ENCODE data around the gene DEAF1. TPM values are rescaled to one million over a fixed set of nuclear protein-coding genes. Genes with fewer than 3 reads are reported as not detected.
A peak's percentile ranks its signal among the peaks of the same experiment; 100 is the strongest.

DEAF1 gene
- total and polyA plus RNA-seq, 9 of the 15 experiments (the other 6 are each of a cell fraction or from before 2014, with no cell fraction given) = 2.0 to 69.1 (median 26.8) TPM

DNA sequence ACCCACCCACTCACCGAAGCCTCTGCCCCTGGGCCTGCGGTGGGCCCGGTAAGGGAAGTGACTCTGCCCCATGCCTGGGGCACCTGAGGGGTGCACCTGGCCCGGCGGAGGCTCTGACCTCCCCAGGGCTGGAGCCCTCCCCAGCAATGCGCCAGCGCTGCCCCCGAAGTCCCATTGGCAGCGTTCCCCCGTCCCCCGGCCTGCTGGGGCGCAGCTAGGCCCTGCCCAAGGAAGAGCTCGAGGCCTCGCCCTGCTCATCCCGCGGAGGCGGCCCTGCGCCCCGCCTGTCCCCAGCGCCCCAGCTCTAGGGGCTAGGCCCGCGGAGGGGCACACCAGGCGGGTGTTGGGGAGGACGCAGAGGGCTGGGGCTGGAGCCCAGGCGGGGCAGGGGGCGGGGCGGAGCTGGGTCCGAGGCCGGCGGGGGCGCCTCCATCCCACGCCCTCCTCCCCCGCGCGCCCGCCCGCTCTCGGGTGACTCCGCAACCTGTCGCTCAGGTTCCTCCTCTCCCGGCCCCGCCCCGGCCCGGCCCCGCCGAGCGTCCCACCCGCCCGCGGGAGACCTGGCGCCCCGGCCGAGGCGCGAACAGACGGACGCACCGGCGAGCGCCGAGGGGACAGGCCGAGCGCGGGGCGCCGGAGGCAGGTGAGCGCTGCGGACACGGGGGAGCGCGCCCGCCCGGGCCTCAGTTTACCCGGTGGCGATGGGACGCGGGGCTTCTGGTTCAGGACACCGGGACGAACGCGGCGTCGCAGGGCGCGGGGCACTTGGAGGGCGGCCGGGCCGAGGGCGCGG is 10.8 kb upstream of the DEAF1 start, which contains the start of gene EPS8L2 (continued):
- TF ChIP-seq PHF8 (IDR thresholded peaks at IDR 0.05; ENCODE audit: borderline replicate concordance, low read length) = peak; percentile 50; the same call in 1 of the 2 replicates
- TF ChIP-seq, protein P1, sequence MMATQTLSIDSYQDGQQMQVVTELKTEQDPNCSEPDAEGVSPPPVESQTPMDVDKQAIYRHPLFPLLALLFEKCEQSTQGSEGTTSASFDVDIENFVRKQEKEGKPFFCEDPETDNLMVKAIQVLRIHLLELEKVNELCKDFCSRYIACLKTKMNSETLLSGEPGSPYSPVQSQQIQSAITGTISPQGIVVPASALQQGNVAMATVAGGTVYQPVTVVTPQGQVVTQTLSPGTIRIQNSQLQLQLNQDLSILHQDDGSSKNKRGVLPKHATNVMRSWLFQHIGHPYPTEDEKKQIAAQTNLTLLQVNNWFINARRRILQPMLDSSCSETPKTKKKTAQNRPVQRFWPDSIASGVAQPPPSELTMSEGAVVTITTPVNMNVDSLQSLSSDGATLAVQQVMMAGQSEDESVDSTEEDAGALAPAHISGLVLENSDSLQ (IDR thresholded peaks at IDR 0.05) = peak; percentile 24; the same call in 1 of the 2 replicates
- TF ChIP-seq, protein P2, sequence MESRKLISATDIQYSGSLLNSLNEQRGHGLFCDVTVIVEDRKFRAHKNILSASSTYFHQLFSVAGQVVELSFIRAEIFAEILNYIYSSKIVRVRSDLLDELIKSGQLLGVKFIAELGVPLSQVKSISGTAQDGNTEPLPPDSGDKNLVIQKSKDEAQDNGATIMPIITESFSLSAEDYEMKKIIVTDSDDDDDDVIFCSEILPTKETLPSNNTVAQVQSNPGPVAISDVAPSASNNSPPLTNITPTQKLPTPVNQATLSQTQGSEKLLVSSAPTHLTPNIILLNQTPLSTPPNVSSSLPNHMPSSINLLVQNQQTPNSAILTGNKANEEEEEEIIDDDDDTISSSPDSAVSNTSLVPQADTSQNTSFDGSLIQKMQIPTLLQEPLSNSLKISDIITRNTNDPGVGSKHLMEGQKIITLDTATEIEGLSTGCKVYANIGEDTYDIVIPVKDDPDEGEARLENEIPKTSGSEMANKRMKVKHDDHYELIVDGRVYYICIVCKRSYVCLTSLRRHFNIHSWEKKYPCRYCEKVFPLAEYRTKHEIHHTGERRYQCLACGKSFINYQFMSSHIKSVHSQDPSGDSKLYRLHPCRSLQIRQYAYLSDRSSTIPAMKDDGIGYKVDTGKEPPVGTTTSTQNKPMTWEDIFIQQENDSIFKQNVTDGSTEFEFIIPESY (CRISPR knock-in tag; IDR thresholded peaks at IDR 0.05) = peak; percentile 24; the same call in 1 of the 2 replicates
- TF ChIP-seq EGR1 (conservative IDR thresholded peaks at IDR 0.05) = peak; percentile 66
- peak; percentile 67 for TF ChIP-seq VEZF1 (CRISPR knock-in tag; IDR thresholded peaks at IDR 0.05)
- TF ChIP-seq, protein P3, sequence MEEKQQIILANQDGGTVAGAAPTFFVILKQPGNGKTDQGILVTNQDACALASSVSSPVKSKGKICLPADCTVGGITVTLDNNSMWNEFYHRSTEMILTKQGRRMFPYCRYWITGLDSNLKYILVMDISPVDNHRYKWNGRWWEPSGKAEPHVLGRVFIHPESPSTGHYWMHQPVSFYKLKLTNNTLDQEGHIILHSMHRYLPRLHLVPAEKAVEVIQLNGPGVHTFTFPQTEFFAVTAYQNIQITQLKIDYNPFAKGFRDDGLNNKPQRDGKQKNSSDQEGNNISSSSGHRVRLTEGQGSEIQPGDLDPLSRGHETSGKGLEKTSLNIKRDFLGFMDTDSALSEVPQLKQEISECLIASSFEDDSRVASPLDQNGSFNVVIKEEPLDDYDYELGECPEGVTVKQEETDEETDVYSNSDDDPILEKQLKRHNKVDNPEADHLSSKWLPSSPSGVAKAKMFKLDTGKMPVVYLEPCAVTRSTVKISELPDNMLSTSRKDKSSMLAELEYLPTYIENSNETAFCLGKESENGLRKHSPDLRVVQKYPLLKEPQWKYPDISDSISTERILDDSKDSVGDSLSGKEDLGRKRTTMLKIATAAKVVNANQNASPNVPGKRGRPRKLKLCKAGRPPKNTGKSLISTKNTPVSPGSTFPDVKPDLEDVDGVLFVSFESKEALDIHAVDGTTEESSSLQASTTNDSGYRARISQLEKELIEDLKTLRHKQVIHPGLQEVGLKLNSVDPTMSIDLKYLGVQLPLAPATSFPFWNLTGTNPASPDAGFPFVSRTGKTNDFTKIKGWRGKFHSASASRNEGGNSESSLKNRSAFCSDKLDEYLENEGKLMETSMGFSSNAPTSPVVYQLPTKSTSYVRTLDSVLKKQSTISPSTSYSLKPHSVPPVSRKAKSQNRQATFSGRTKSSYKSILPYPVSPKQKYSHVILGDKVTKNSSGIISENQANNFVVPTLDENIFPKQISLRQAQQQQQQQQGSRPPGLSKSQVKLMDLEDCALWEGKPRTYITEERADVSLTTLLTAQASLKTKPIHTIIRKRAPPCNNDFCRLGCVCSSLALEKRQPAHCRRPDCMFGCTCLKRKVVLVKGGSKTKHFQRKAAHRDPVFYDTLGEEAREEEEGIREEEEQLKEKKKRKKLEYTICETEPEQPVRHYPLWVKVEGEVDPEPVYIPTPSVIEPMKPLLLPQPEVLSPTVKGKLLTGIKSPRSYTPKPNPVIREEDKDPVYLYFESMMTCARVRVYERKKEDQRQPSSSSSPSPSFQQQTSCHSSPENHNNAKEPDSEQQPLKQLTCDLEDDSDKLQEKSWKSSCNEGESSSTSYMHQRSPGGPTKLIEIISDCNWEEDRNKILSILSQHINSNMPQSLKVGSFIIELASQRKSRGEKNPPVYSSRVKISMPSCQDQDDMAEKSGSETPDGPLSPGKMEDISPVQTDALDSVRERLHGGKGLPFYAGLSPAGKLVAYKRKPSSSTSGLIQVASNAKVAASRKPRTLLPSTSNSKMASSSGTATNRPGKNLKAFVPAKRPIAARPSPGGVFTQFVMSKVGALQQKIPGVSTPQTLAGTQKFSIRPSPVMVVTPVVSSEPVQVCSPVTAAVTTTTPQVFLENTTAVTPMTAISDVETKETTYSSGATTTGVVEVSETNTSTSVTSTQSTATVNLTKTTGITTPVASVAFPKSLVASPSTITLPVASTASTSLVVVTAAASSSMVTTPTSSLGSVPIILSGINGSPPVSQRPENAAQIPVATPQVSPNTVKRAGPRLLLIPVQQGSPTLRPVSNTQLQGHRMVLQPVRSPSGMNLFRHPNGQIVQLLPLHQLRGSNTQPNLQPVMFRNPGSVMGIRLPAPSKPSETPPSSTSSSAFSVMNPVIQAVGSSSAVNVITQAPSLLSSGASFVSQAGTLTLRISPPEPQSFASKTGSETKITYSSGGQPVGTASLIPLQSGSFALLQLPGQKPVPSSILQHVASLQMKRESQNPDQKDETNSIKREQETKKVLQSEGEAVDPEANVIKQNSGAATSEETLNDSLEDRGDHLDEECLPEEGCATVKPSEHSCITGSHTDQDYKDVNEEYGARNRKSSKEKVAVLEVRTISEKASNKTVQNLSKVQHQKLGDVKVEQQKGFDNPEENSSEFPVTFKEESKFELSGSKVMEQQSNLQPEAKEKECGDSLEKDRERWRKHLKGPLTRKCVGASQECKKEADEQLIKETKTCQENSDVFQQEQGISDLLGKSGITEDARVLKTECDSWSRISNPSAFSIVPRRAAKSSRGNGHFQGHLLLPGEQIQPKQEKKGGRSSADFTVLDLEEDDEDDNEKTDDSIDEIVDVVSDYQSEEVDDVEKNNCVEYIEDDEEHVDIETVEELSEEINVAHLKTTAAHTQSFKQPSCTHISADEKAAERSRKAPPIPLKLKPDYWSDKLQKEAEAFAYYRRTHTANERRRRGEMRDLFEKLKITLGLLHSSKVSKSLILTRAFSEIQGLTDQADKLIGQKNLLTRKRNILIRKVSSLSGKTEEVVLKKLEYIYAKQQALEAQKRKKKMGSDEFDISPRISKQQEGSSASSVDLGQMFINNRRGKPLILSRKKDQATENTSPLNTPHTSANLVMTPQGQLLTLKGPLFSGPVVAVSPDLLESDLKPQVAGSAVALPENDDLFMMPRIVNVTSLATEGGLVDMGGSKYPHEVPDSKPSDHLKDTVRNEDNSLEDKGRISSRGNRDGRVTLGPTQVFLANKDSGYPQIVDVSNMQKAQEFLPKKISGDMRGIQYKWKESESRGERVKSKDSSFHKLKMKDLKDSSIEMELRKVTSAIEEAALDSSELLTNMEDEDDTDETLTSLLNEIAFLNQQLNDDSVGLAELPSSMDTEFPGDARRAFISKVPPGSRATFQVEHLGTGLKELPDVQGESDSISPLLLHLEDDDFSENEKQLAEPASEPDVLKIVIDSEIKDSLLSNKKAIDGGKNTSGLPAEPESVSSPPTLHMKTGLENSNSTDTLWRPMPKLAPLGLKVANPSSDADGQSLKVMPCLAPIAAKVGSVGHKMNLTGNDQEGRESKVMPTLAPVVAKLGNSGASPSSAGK (IDR thresholded peaks at IDR 0.05) = no peak
- TF ChIP-seq RBBP5 (IDR thresholded peaks at IDR 0.05; ENCODE audit: borderline replicate concordance, insufficient read depth, low read length, poor library complexity, severe bottlenecking) = peak; percentile 10
